SK-N-SH (cell line): ENCODE results near the gene ABR. TPM values are rescaled to one million over a fixed set of nuclear protein-coding genes. Genes with fewer than 3 reads are reported as not detected.

Experiments used
- CTCF ChIA-PET: fragments of 300-600, 350-600 bp; formaldehyde crosslinking; extraction: SDS; loops from one replicate; lab custom pipeline; 2021; lab: Yijun Ruan, JAX
- POLR2A ChIA-PET: fragments of 350-600 bp; sonication (Branson Sonifier 250); formaldehyde crosslinking; extraction: SDS; loops from one replicate; lab custom pipeline; 2020; ENCODE audit warnings: antibody characterized with exemption, inconsistent platforms; lab: Yijun Ruan, JAX
- DNase-seq: peaks from one replicate; pipeline ENCODE4 v3.0.0; 2012
- H2AFZ ChIP-seq: fragments of 200-600 bp; sonication (generic); 2 replicates; pipeline ENCODE4 v1.8.1; 2016; ENCODE audit warnings: antibody characterized with exemption, mild to moderate bottlenecking, low read depth
- H3F3A ChIP-seq: fragments of 200-600 bp; sonication (generic); replicated peaks from 2 replicates; pipeline ENCODE3; 2016; ENCODE audit warnings: antibody characterized with exemption, mild to moderate bottlenecking; ENCODE audit not compliant: insufficient read depth
- H3K27ac ChIP-seq, 2 experiments: fragments of 200-500 bp in 1 of 2; fragments of 200-600 bp in 1 of 2; sonication (Bioruptor generic) in 1 of 2; sonication (generic), shearing (Covaris generic) in 1 of 2; 2 replicates each; pipeline versions ENCODE4 v1.5.1 to v1.6.1; 2014 to 2016; ENCODE audit warnings: low read depth in 2 of 2, inconsistent platforms in 1 of 2, low read length in 1 of 2, mild to moderate bottlenecking in 1 of 2, mixed read lengths in 1 of 2
- H3K27me3 ChIP-seq: fragments of 200-600 bp; sonication (generic), shearing (Covaris generic); 2 replicates; pipeline ENCODE4 v1.6.1; 2016; ENCODE audit warnings: mixed run types; ENCODE audit not compliant: insufficient read depth
- H3K36me3 ChIP-seq, 2 experiments: fragments of 200-500 bp in 1 of 2; fragments of 200-600 bp in 1 of 2; sonication (Bioruptor generic) in 1 of 2; sonication (generic) in 1 of 2; replicated peaks in 1 of 2; 2 replicates each; pipeline versions ENCODE3 to v1.5.1; 2014 to 2016; ENCODE audit warnings: low read length in 1 of 2, mild to moderate bottlenecking in 1 of 2; ENCODE audit not compliant: insufficient read depth in 2 of 2, control insufficient read depth in 1 of 2
- H3K4me1 ChIP-seq, 2 experiments: fragments of 200-500 bp in 1 of 2; fragments of 200-600 bp in 1 of 2; sonication (Bioruptor generic) in 1 of 2; sonication (generic), shearing (Covaris generic) in 1 of 2; 2 replicates each; pipeline versions ENCODE4 v1.5.1 to v1.6.1; 2014 to 2016; ENCODE audit warnings: low read depth in 1 of 2, low read length in 1 of 2, mixed run types in 1 of 2; ENCODE audit not compliant: insufficient read depth in 2 of 2, control insufficient read depth in 1 of 2
- H3K4me2 ChIP-seq: fragments of 200-600 bp; sonication (generic), shearing (Covaris generic); 2 replicates; pipeline ENCODE4 v1.6.1; 2017; ENCODE audit warnings: mixed run types
- H3K4me3 ChIP-seq, 2 experiments: fragments of 200-500 bp in 1 of 2; fragments of 200-600 bp in 1 of 2; sonication (Bioruptor generic) in 1 of 2; sonication (generic), shearing (Covaris generic) in 1 of 2; 2 replicates each; pipeline versions ENCODE4 v1.5.1 to v1.8.1; 2014 to 2016; ENCODE audit warnings: low read depth in 2 of 2, inconsistent platforms in 1 of 2, low read length in 1 of 2, mild to moderate bottlenecking in 1 of 2, mixed read lengths in 1 of 2, moderate library complexity in 1 of 2
- H3K79me2 ChIP-seq: fragments of 200-600 bp; sonication (generic); 2 replicates; pipeline ENCODE4 v1.8.1; 2017; ENCODE audit warnings: mild to moderate bottlenecking; ENCODE audit not compliant: insufficient read depth
- H3K9ac ChIP-seq: fragments of 200-600 bp; sonication (generic); 2 replicates; pipeline ENCODE4 v1.6.1; 2017; ENCODE audit warnings: mixed run types
- H3K9me2 ChIP-seq: fragments of 200-600 bp; sonication (generic); 2 replicates; pipeline ENCODE4 v1.6.1; 2017; ENCODE audit warnings: mixed run types
- H3K9me3 ChIP-seq: fragments of 200-600 bp; sonication (generic); 2 replicates; pipeline ENCODE4 v1.6.1; 2017; ENCODE audit warnings: mixed run types, mild to moderate bottlenecking, moderate library complexity
- H4K20me1 ChIP-seq: fragments of 200-600 bp; sonication (generic); 2 replicates; pipeline ENCODE4 v1.6.1; 2017; ENCODE audit warnings: mild to moderate bottlenecking, mixed run types; ENCODE audit not compliant: insufficient read depth
- CHD2 ChIP-seq: fragments of 150-350 bp; IDR thresholded peaks from 2 replicates; pipeline ENCODE4 v1.6.1; 2018; ENCODE audit warnings: low read length; ENCODE audit not compliant: partially characterized antibody
- ELF1 ChIP-seq: IDR thresholded peaks from 2 replicates; pipeline ENCODE4 v1.4.0; 2012
- FOSL2 ChIP-seq: IDR thresholded peaks from 2 replicates; pipeline ENCODE4 v1.4.0; 2012; ENCODE audit warnings: low read depth, mild to moderate bottlenecking, moderate library complexity, borderline replicate concordance
- FOXJ3 ChIP-seq: sonication (generic); formaldehyde crosslinking; IDR thresholded peaks from 2 replicates; pipeline ENCODE4 v1.5.1; 2020; ENCODE audit warnings: mild to moderate bottlenecking, missing genetic modification reagents
- GATA2 ChIP-seq: sonication (generic); formaldehyde crosslinking; IDR thresholded peaks from 2 replicates; pipeline ENCODE4 v1.5.0; 2020; ENCODE audit warnings: mild to moderate bottlenecking, missing genetic modification reagents
- MEF2A ChIP-seq: IDR thresholded peaks from 2 replicates; pipeline ENCODE4 v1.4.0; 2012; ENCODE audit warnings: low read depth, borderline replicate concordance
- MXI1 ChIP-seq: IDR thresholded peaks from 2 replicates; pipeline ENCODE4 v1.6.1; 2012; ENCODE audit warnings: mild to moderate bottlenecking, low read depth, low read length, improper control_type of control experiment
- NFIC ChIP-seq: IDR thresholded peaks from 2 replicates; pipeline ENCODE4 v1.4.0; 2012; ENCODE audit warnings: borderline replicate concordance
- NRF1 ChIP-seq: IDR thresholded peaks from 2 replicates; pipeline ENCODE4 v1.6.1; 2012; ENCODE audit warnings: low read depth, mild to moderate bottlenecking, low read length
- RAD21 ChIP-seq: IDR thresholded peaks from 2 replicates; pipeline ENCODE4 v1.6.1; 2012; ENCODE audit warnings: mild to moderate bottlenecking, low read length
- SMC3 ChIP-seq: IDR thresholded peaks from 2 replicates; pipeline ENCODE4 v1.6.1; 2012; ENCODE audit warnings: low read depth, low read length, improper control_type of control experiment
- TAF1 ChIP-seq: IDR thresholded peaks from 2 replicates; pipeline ENCODE4 v1.6.1; 2012; ENCODE audit warnings: low read depth, mild to moderate bottlenecking, low read length, moderate library complexity, borderline replicate concordance
- TEAD4 ChIP-seq: IDR thresholded peaks from 2 replicates; pipeline ENCODE4 v1.4.0; 2012; ENCODE audit warnings: mild to moderate bottlenecking, borderline replicate concordance; ENCODE audit not compliant: insufficient read depth
- YY1 ChIP-seq: IDR thresholded peaks from 2 replicates; pipeline ENCODE4 v1.4.0; 2012; ENCODE audit warnings: low read depth, mild to moderate bottlenecking
- WGBS: methylation state at CpG from one replicate; pipeline ENCODE4 v1.1.6; 2017; ENCODE audit warnings: low lambda C conversion rate; 5-methylcytosine and 5-hydroxymethylcytosine counted together
- polyA plus RNA-seq, 3 experiments: library from polyadenylated mRNA; depleted of rRNA; stranded (reverse); fragments of >200 nt; gene quantifications; 2 replicates each; pipeline ENCODE4 v1.2.3, GENCODE V29; 2012
- TF ChIP-seq, protein P1 (sequence below): fragments of 150-350 bp; IDR thresholded peaks from 2 replicates; pipeline ENCODE4 v1.6.1; 2017; ENCODE audit warnings: antibody characterized with exemption, low read length, low read depth, borderline replicate concordance
- TF ChIP-seq, protein P2 (sequence below): fragments of 200-600 bp; sonication (generic); IDR thresholded peaks from 2 replicates; pipeline ENCODE4 v1.6.1; 2017; ENCODE audit warnings: antibody characterized with exemption, mild to moderate bottlenecking, moderate library complexity
- TF ChIP-seq, protein P3 (sequence below): IDR thresholded peaks from 2 replicates; pipeline ENCODE4 v1.4.0; 2012; ENCODE audit warnings: low read depth, borderline replicate concordance

The ABR gene
- polyA plus RNA-seq, 1 of the 3 experiments (the other 2 are of a cell fraction) = 117 TPM

DNA sequence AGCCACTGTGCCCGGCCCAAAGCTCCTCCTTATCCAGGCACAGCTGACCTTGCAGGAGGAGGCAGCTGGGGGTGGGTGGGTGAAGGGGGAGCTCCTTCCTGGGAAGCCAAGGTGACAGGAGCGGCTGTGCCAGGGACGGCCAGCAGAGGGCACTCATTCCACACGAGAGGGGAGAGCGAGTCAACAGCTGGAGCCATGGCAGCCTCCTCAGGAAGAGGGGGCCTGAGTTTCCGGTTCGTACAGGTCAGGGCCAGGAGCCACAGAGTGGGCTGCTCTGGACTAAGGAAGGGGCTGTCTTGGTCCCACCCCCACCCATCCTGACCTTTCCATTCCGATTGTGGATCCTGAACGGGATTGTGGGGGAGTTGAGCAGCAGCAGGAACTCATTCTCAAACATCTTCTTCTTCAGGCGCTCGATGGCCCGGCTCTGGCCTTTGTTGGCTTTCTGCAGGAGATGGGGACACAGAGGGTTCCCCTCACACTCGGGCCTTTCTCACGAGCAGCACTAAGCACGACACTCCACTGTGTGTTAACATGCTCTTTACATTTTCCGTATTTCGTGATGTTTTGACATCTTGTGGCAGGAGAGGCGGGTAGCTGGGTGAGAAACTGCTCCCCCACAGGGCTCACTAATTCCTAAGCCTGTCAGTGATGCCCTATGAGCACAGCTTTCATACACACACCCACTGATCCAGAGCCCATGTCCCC lies 121.2 kb downstream of the ABR start:
- 79% methylated on average over 16 of the region's 18 CpGs for WGBS

DNA sequence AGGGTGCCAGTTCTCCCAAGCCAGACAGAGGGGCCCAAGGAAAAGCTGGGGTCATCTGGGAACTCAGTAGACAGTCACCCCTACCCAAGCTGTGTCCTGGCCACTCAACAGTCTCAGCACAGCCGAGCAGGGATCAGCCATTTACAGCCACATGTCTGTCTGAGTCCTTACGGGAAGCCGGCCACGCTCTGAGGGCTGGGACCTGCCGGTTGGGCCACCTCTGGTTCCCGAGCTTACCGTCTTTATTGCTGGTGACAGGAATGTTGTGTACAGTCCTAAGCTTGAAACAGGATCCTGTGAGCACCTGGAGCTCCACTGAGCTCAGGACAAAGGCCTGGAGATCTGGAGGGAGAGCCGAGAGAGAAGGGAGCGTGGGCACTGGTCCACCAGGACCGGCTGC lies 123.0 kb downstream of the ABR start:
- H3F3A ChIP-seq = peaks cover 14% of the 10 kb centered on the region
- peaks cover 35 to 42% of the 10 kb centered on the region in 2 experiments for H3K36me3 ChIP-seq
- H3K4me1 ChIP-seq = no peaks in the 10 kb centered on the region; a peak in 1 of 4 replicates
- DNase-seq = no peak
- no peak overlapping the region for H3K9ac ChIP-seq
- H3K9me2 ChIP-seq = no peaks in the 10 kb centered on the region
- no peak overlapping the region for H2AFZ ChIP-seq
- 0 out of 2 replicates have a peak, but pooled peaks cover 4% of the 10 kb centered on the region for H3K79me2 ChIP-seq
- H4K20me1 ChIP-seq = peaks cover 38% of the 10 kb centered on the region; the same call in 1 of the 2 replicates
- no peak overlapping the region for H3K27ac ChIP-seq
- CTCF ChIA-PET = interaction anchor here (0.6 to 4.6 kb wide), 34 partner anchors 9 to 304 kb away, joined by 3 to 66 read pairs (median 6); partner anchors contain the start of genes GLOD4, MRM3 and TIMM22
- no peak overlapping the region for H3K4me2 ChIP-seq
- 94% methylated on average over 10 of the region's 10 CpGs for WGBS
- H3K9me3 ChIP-seq = no peaks in the 10 kb centered on the region
- no peaks in the 10 kb centered on the region for H3K27me3 ChIP-seq
- POLR2A ChIA-PET = interaction anchor here (0.6 to 0.8 kb wide), 2 partner anchors 54 to 661 kb away, joined by 3 read pairs; no protein-coding TSS in a partner anchor
- H3K4me3 ChIP-seq = no peak overlapping the region
- TF ChIP-seq GATA2 (CRISPR knock-in tag) (no peak), MEF2A (no peak), RAD21 (no peak), YY1 (no peak), FOXJ3 (CRISPR knock-in tag) (no peak), MXI1 (no peak), TAF1 (no peak), TEAD4 (no peak), ELF1 (no peak), FOSL2 (no peak), NRF1 (no peak), CHD2 (no peak), NFIC (no peak)
- TF ChIP-seq, protein P1, sequence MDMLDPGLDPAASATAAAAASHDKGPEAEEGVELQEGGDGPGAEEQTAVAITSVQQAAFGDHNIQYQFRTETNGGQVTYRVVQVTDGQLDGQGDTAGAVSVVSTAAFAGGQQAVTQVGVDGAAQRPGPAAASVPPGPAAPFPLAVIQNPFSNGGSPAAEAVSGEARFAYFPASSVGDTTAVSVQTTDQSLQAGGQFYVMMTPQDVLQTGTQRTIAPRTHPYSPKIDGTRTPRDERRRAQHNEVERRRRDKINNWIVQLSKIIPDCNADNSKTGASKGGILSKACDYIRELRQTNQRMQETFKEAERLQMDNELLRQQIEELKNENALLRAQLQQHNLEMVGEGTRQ = no peak
- TF ChIP-seq, protein P2, sequence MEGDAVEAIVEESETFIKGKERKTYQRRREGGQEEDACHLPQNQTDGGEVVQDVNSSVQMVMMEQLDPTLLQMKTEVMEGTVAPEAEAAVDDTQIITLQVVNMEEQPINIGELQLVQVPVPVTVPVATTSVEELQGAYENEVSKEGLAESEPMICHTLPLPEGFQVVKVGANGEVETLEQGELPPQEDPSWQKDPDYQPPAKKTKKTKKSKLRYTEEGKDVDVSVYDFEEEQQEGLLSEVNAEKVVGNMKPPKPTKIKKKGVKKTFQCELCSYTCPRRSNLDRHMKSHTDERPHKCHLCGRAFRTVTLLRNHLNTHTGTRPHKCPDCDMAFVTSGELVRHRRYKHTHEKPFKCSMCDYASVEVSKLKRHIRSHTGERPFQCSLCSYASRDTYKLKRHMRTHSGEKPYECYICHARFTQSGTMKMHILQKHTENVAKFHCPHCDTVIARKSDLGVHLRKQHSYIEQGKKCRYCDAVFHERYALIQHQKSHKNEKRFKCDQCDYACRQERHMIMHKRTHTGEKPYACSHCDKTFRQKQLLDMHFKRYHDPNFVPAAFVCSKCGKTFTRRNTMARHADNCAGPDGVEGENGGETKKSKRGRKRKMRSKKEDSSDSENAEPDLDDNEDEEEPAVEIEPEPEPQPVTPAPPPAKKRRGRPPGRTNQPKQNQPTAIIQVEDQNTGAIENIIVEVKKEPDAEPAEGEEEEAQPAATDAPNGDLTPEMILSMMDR = no peak
- TF ChIP-seq, protein P3, sequence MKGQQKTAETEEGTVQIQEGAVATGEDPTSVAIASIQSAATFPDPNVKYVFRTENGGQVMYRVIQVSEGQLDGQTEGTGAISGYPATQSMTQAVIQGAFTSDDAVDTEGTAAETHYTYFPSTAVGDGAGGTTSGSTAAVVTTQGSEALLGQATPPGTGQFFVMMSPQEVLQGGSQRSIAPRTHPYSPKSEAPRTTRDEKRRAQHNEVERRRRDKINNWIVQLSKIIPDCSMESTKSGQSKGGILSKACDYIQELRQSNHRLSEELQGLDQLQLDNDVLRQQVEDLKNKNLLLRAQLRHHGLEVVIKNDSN = no peak

More for the DNA sequence above, 121.2 kb downstream of the ABR start:
- Histone ChIP-seq H3K9me2 (no peaks in the 10 kb centered on the region), H4K20me1 (peaks cover 39% of the 10 kb centered on the region; the same call in 1 of the 2 replicates), H3K27ac (no peak overlapping the region), H3K9me3 (no peaks in the 10 kb centered on the region), H3K4me3 (no peak overlapping the region), H3K4me2 (no peak overlapping the region), H3F3A (peaks cover 14% of the 10 kb centered on the region), H3K27me3 (no peaks in the 10 kb centered on the region), H3K9ac (no peak overlapping the region), H3K36me3 (peaks cover 39 to 45% of the 10 kb centered on the region in 2 experiments), H3K4me1 (no peaks in the 10 kb centered on the region; a peak in 1 of 4 replicates), H3K79me2 (0 out of 2 replicates have a peak, but pooled peaks cover 4% of the 10 kb centered on the region), H2AFZ (no peak overlapping the region)
- peak; percentile 70 for DNase-seq
- POLR2A ChIA-PET = no interaction called here
- CTCF ChIA-PET = interaction anchor here (0.6 to 2.5 kb wide), 26 partner anchors 9 to 142 kb away, joined by 3 to 14 read pairs (median 4); partner anchors contain the start of gene TIMM22
- TF ChIP-seq, protein P2 = peak; percentile 52
- peak; percentile 48 for TF ChIP-seq RAD21
- TF ChIP-seq SMC3 = peak; percentile 22; the same call in 1 of the 2 replicates
- no peak for TF ChIP-seq TEAD4
